Colonic mucosa (tissue), 4 donors: ENCODE measurements around the gene MYOM3. TPM values are rescaled to one million over a fixed set of nuclear protein-coding genes. Genes with fewer than 3 reads are reported as not detected.

Source experiments
- DNase-seq: peaks from one replicate; pipeline ENCODE4 v3.0.0-alpha.2; 2020
- H3K27ac ChIP-seq: fragments of 200-600 bp; one replicate; pipeline ENCODE4 v1.8.0; 2021
- H3K27me3 ChIP-seq: fragments of 200-600 bp; one replicate; pipeline ENCODE4 v1.8.0; 2021
- H3K36me3 ChIP-seq: fragments of 200-600 bp; one replicate; pipeline ENCODE4 v1.8.0; 2021
- H3K4me1 ChIP-seq: fragments of 200-600 bp; one replicate; pipeline ENCODE4 v1.8.0; 2021; ENCODE audit warnings: mild to moderate bottlenecking
- H3K4me3 ChIP-seq: fragments of 200-600 bp; one replicate; pipeline ENCODE4 v1.8.0; 2021
- H3K9ac ChIP-seq, 2 donors: one replicate each; pipeline ENCODE4 v1.7.0; 2013; ENCODE audit warnings: control low read depth in 2 of 2, low read depth in 2 of 2, low read length in 2 of 2
- H3K9me3 ChIP-seq: fragments of 200-600 bp; one replicate; pipeline ENCODE4 v1.8.0; 2021
- intact Hi-C: fragments of 100-400 bp; cut with DNase I; formaldehyde crosslinking; loops from one replicate; pipeline ENCODE4 v1.14.1; 2022
- total RNA-seq, 2 donors: library from RNA; stranded (reverse); fragmentation: NEBNext Ultra II Directional in 1 of 2; extraction: Animal tissue kit (Norgen Biotek cat#: 25700) in 1 of 2; gene quantifications; one replicate each; pipeline ENCODE4 v1.2.1, GENCODE V29; 2021
- TF ChIP-seq, protein P1 (sequence below): fragments of 200-600 bp; IDR thresholded peaks from one replicate; pipeline ENCODE4 v1.8.0; 2022; ENCODE audit warnings: antibody characterized with exemption, mild to moderate bottlenecking
- donor health status: healthy.
- donor health status: DM: no; HTN: no; CAD: no.
- donor health status: DM: no; HTN: no; CAD: no.

The MYOM3 gene
- total RNA-seq, 2 donors from 2014 or later: 1.8 to 3.3 TPM

- Histone ChIP-seq H3K4me1 (peaks cover 8% of the 10 kb centered on the region), H3K27ac (peak overlapping the region; percentile 63), H3K36me3 (no peaks in the 10 kb centered on the region), H3K27me3 (no peaks in the 10 kb centered on the region), H3K9ac (peak overlapping the region; percentile 28 to 66), H3K9me3 (no peaks in the 10 kb centered on the region), H3K4me3 (no peak overlapping the region)
- DNase-seq: peak; percentile 99
- intact Hi-C loops: loop anchor here (5.0 kb wide), 1 partner anchor 52 kb away; no protein-coding TSS in a partner anchor
- TF ChIP-seq, protein P1, sequence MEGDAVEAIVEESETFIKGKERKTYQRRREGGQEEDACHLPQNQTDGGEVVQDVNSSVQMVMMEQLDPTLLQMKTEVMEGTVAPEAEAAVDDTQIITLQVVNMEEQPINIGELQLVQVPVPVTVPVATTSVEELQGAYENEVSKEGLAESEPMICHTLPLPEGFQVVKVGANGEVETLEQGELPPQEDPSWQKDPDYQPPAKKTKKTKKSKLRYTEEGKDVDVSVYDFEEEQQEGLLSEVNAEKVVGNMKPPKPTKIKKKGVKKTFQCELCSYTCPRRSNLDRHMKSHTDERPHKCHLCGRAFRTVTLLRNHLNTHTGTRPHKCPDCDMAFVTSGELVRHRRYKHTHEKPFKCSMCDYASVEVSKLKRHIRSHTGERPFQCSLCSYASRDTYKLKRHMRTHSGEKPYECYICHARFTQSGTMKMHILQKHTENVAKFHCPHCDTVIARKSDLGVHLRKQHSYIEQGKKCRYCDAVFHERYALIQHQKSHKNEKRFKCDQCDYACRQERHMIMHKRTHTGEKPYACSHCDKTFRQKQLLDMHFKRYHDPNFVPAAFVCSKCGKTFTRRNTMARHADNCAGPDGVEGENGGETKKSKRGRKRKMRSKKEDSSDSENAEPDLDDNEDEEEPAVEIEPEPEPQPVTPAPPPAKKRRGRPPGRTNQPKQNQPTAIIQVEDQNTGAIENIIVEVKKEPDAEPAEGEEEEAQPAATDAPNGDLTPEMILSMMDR: peak; percentile 89
Observed at GRCh38 chr1:24150234-24151174, 38.6 kb upstream of the MYOM3 start.

DNA sequence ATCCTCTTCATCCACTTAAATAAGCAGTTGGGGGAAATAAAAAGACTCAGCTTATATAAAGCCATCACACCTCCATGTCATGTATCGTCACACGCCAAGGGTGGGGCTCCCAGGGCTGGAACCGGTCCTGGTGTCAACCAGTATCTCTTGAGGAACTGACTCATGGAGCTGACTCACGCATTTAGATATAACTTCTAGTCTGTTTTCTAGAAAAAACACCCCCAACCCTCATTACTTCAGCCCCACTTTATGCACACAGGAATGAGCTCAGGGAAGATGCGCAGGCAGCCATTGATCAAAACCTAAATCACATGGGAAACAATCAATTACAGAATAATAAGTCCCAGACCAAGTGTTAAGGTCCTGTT lies 37.9 kb upstream of the MYOM3 start:
- peak overlapping the region; percentile 28 to 66 for H3K9ac ChIP-seq
- TF ChIP-seq, protein P1: no peak
- peaks cover 8% of the 10 kb centered on the region for H3K4me1 ChIP-seq
- no peaks in the 10 kb centered on the region for H3K9me3 ChIP-seq
- H3K4me3 ChIP-seq: no peak overlapping the region
- no peaks in the 10 kb centered on the region for H3K36me3 ChIP-seq
- intact Hi-C loops: loop anchor here (5.0 kb wide), 1 partner anchor 52 kb away; no protein-coding TSS in a partner anchor
- H3K27me3 ChIP-seq: no peaks in the 10 kb centered on the region
- peak overlapping the region; percentile 63 for H3K27ac ChIP-seq
- peak; percentile 82 for DNase-seq

GRCh38 chr1:24147816-24148215 lies 35.9 kb upstream of the MYOM3 start:
- no peaks in the 10 kb centered on the region for H3K36me3 ChIP-seq
- no peak overlapping the region for H3K4me3 ChIP-seq
- H3K27ac ChIP-seq: no peak overlapping the region
- TF ChIP-seq, protein P1: no peak
- no peaks in the 10 kb centered on the region for H3K9me3 ChIP-seq
- no peak for DNase-seq
- H3K4me1 ChIP-seq: peaks cover 13% of the 10 kb centered on the region
- no peaks in the 10 kb centered on the region for H3K27me3 ChIP-seq
- intact Hi-C loops: no loop called here
- H3K9ac ChIP-seq: no peak overlapping the region

GRCh38 chr1:24147194-24147593 lies 35.3 kb upstream of the MYOM3 start:
- H3K27me3 ChIP-seq: no peaks in the 10 kb centered on the region
- no peaks in the 10 kb centered on the region for H3K9me3 ChIP-seq
- H3K27ac ChIP-seq: no peak overlapping the region
- no peaks in the 10 kb centered on the region for H3K36me3 ChIP-seq
- H3K9ac ChIP-seq: no peak overlapping the region
- TF ChIP-seq, protein P1: no peak
- H3K4me1 ChIP-seq: peaks cover 13% of the 10 kb centered on the region
- no peak for DNase-seq
- intact Hi-C loops: no loop called here
- H3K4me3 ChIP-seq: no peak overlapping the region

GRCh38 chr1:24142546-24143534 lies 30.9 kb upstream of the MYOM3 start, which contains the start of gene IL22RA1:
Gene IL22RA1, minus strand, starts transcription at chr1:24143140. Its CDS starts 58 bp downstream, at chr1:24143082.
- Histone ChIP-seq H3K4me3 (peak within 1 kb of the TSS; percentile 45), H3K27me3 (no peaks in the 10 kb centered on the region), H3K9ac (peak within 1 kb of the TSS; percentile 66 to 84), H3K36me3 (no peaks in the 10 kb centered on the region), H3K27ac (peak within 1 kb of the TSS; percentile 52), H3K4me1 (peaks cover 5% of the 10 kb centered on the region), H3K9me3 (no peaks in the 10 kb centered on the region)
- TF ChIP-seq, protein P1: no peak
- peak; percentile 90 for DNase-seq
- intact Hi-C loops: no loop called here
